Left renal cortex interstitium (tissue), 4 donors: ENCODE results near the gene LDLRAD4. TPM values are rescaled to one million over a fixed set of nuclear protein-coding genes. Genes with fewer than 3 reads are reported as not detected.

Source experiments
- DNase-seq, 4 donors: peaks; one replicate each; pipeline ENCODE4 v3.0.0-alpha.2; 2013; ENCODE audit warnings: low read depth in 4 of 4, low spot score in 2 of 4, missing footprints in 1 of 4
- polyA plus RNA-seq, 4 donors: library from polyadenylated mRNA; unstranded; fragments of 120-200 nt; gene quantifications; one replicate each; pipeline ENCODE4 v1.2.1, GENCODE V29; 2013; ENCODE audit not compliant: insufficient read length in 4 of 4

LDLRAD4 gene
- polyA plus RNA-seq, 4 donors, result 10.3 to 12.7 (median 12.3) TPM

DNA sequence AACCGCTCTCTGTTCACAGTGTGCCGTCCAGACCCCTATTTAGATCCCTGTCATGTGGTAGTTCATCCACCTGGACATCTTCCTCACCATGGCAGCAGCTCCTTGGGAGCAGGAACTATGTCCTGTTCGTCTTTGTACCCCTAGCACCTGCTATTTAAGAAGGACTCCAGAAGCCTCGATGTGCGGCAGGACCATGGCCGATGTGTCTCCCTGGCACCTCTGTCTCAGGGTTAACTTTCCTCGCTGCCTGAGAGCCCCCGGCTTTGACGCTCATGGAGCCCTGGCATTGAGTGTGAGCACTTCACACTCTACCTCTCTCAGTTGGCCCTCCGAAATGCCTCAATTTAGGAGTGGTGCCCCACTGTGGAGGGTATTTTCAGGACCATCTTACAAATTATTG is 355.8 kb downstream of the LDLRAD4 start:
- no peak for DNase-seq

- DNase-seq, result no peak
Observed at GRCh38 chr18:13574761-13575160, 356.2 kb downstream of the LDLRAD4 start.

- no peak for DNase-seq
Observed at GRCh38 chr18:13576598-13576997, 358.0 kb downstream of the LDLRAD4 start.

DNA sequence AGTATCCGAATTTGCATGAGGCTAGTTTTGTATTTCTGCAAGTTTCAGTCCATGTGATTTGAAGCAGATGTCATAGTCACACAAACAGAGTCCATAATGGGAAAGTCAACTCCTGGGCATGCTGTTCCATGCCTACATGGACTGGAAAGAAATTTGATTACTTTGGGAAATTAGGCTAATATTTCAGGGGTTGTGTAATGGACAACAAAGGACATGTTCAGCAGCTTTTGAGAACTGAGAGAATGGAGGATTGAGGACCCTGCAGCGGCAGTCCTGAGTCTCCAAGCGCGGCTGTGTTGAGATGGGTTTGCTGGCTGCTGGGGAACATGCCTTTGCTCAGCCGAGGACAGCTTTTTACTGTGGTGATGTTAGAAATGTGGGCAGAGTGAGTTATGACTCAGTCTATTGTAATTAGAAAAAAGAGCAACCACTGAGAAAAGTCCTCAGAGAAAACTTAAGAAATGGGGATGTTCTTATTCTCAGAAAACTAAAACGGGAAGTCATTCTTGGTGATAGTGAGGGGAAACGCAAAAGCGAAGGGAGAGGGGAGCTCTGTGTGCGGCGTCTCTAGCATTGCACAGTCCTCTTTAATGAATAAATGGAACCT is 358.6 kb downstream of the LDLRAD4 start:
- no peak for DNase-seq

GRCh38 chr18:13577781-13578180 is 359.2 kb downstream of the LDLRAD4 start:
- DNase-seq, result no peak

GRCh38 chr18:13578400-13578799 is 359.8 kb downstream of the LDLRAD4 start:
- DNase-seq, result no peak

DNA sequence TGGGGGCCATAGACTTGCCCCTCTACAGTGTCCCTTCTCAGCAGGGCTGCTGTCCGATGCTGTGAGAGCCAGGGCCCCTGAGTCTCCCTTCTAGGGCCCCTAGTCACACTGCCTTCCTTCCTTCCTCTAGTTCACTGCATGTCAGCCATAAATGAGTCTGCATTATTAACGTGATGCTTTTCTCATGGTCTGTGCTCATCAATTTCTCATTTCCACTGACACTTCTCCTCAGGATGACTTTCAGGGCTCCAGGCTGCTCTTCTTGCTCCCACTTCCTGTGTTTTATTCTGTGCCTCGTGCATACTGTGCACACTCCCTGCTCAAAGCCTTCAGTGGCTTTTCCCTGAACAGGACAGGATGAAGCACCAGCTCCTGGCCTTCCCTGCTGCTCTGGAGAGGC is 361.3 kb downstream of the LDLRAD4 start:
- DNase-seq, result no peak

DNA sequence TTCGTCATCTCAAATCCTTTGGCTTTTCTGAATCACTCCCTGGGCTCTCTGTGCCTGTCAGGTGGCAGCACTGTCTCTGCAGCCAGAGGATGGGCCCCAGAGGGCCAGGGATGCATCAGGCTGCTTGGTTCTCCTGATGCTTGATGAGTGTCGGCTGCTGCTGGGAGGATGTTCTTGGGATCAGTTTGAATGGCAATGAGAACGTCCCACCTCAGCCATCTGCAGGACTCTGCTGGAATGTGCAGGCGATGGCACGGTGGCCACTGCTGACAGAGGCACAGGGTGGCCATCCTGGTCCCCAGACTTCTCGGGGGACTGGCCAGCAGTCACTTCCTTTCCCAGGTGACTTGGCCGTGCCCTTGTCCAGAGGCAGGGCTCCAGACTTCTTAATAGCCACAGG is 361.8 kb downstream of the LDLRAD4 start:
- no peak for DNase-seq

DNA sequence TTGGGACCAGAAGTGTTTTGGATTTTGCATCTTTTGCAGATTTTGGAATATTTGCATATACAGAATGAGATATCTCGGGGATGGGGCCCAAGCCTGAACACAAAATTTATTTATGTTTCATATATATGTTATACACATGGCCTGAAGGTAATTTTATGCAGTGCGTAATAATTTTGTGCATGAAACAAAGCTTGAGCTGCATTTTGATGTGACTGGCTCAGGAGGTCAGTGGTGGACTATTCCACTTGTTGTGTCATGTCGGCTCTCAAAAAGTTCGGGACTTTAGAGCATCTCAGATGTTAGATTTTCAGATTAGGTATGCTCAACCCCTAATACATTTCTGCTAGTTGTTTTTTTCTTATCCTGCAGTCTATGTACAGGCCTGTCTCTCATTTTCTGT is 362.4 kb downstream of the LDLRAD4 start:
- DNase-seq, result no peak

- DNase-seq, result no peak
Observed at GRCh38 chr18:13581496-13582177, 363.1 kb downstream of the LDLRAD4 start.

GRCh38 chr18:13582178-13582670 is 363.7 kb downstream of the LDLRAD4 start:
- no peak for DNase-seq

DNA sequence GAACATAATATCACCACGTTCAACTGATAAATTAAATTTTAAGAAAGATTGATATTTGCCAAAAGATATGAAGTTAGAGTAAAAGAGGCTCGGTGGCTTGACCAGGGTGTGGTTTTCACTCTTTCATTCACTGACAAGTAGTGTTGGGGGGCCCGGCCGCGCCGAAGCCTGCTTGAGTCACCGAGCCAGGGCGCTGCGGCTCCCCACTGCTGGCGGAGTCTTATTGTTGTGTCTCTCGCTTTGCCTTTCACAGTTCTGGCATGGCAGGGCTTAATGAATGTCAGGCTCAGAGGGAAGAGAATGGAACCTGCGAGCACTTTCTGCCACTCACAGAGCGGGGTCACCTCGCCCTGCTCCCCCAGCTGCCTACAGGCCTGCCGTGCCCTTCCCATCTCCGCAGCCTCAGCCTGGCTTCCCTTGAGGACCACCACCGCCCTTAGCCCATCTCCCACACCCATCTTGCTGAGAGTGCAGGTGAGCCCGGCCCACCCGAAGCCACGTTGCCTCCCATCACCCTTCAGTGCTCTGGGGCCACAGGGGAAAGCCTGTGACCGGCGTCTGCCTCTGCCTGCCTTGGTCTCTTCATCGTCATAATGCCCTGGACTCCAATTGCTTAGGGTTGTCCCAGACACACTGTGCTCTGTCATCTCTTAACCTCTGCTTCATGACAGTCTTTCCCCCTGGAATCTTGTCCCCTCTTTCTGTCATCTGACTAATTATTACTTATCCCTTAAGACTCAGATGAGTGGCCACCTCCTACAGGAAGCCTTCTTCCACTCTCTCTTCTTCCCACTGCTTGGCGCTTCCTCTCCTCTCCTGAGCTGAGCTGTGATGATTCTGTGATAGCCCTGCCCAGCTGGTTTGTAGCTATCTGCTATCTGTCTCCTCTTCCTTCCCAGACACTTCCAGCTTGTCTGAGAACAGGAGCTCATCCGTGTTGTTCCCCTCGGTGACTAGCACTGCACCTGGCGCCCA is 365.3 kb downstream of the LDLRAD4 start:
- no peak for DNase-seq

- DNase-seq, result no peak
Observed at GRCh38 chr18:13584825-13585224, 366.3 kb downstream of the LDLRAD4 start.

DNA sequence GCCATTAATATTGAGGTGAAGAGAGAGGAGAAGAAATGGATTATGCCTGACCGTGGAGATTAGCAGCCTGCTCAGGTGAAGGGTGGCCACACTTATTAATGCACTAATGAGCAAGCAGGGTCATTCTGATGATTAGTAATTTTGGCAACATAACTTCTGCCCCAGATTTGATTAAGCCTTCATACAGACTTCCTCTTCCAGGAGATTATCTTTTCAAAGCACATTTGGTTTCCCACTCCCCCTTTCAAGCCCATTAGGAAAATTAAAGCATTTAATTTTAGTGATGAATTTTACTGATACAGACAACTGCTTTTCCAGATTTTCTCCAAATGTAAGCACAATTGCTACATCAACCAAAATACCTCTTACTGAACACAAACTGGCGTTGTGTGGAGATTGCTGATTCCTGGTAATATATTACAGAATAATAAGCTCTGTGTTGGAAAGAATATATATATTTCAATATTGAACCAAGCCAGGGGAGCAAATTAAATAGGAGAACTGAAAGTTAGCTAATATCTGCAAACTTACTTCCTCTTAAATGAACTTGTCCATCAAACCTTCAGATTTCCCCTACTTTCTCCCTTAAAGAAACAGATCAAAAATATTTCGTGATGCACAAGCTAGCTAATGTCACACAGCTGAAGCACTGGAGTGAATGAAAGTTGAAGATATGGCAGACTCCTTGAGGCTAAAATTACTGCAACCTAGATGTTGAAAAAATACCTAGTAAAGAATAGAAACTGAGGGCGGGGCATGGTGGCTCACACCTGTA is 367.0 kb downstream of the LDLRAD4 start:
- no peak for DNase-seq

DNA sequence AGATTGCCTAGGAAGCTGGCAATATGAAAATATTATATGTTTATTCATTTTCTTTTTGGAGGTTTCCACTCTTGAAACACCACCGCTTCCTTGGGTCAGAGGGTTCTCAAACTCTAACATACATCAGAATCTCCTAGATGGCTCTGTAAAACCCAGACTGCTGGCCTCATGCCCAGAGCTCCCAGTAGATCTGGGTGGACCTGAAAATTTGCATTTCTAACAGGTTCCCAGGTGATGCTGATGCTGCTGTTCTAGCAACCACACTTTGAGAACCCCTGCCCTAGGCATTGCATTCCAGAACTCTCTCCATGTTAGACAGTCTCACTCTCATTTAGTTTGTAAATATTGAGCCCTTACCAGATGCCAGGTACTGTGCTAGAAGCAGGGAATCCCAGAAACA is 368.4 kb downstream of the LDLRAD4 start:
- no peak for DNase-seq

- DNase-seq, result no peak
Observed at GRCh38 chr18:13587477-13587876, 368.9 kb downstream of the LDLRAD4 start.

- DNase-seq, result no peak
Observed at GRCh38 chr18:13587937-13588336, 369.4 kb downstream of the LDLRAD4 start.

- no peak for DNase-seq
Observed at GRCh38 chr18:13589316-13589715, 370.8 kb downstream of the LDLRAD4 start.

- no peak for DNase-seq
Observed at GRCh38 chr18:13589943-13590342, 371.4 kb downstream of the LDLRAD4 start.

- DNase-seq, result no peak
Observed at GRCh38 chr18:13592246-13592645, 373.7 kb downstream of the LDLRAD4 start.
